ENCODE results near the gene CSN3. TPM values are rescaled to one million over a fixed set of nuclear protein-coding genes. Genes with fewer than 3 reads are reported as not detected.
"Not testable (repeated sequence)": the region's sequence is repeated elsewhere in the genome, so short reads cannot be mapped to it uniquely, and the experiment has no call there.

Gene CSN3
- total RNA-seq, 1 donor from 2014 or later, result not detected

GRCh38 chr4:70216550-70216949 lies 25.8 kb upstream of the CSN3 start:
- H3K9me3 Mint-ChIP-seq (ENCODE audit: low read depth); DNase-seq (ENCODE audit: low spot score); H3K4me1 Mint-ChIP-seq (ENCODE audit: low read depth); H3K36me3 Mint-ChIP-seq (ENCODE audit: low read depth); H3K4me3 Mint-ChIP-seq (ENCODE audit: unreplicated experiment); H3K27ac Mint-ChIP-seq (ENCODE audit: unreplicated experiment); H3K27me3 Mint-ChIP-seq (ENCODE audit: low read depth): not testable (repeated sequence)

DNA sequence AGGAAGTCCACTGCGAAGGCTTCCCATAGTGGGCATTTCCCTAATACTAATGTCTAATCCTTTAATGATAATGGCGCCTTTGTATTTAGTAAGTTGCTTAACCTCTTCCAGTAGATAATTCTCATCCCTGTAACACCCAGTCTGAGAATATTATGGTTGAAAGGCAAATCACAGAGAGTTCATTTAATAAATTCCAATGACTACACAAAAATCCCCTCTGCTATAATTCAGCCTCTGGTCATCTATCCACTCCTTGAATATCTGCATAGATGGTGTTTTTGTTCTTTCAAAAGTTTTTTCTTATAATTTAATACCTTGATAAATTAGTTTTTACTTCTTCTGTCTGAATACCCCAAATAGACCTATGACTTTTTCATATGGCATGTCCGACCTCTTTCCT lies 21.0 kb upstream of the CSN3 start:
- not testable (repeated sequence) for H3K27ac Mint-ChIP-seq (ENCODE audit: unreplicated experiment); H3K4me1 Mint-ChIP-seq (ENCODE audit: low read depth); H3K36me3 Mint-ChIP-seq (ENCODE audit: low read depth); H3K4me3 Mint-ChIP-seq (ENCODE audit: unreplicated experiment); DNase-seq (ENCODE audit: low spot score); H3K9me3 Mint-ChIP-seq (ENCODE audit: low read depth)
- H3K27me3 Mint-ChIP-seq (ENCODE audit: low read depth), result peaks cover 11% of the 10 kb centered on the region

DNA sequence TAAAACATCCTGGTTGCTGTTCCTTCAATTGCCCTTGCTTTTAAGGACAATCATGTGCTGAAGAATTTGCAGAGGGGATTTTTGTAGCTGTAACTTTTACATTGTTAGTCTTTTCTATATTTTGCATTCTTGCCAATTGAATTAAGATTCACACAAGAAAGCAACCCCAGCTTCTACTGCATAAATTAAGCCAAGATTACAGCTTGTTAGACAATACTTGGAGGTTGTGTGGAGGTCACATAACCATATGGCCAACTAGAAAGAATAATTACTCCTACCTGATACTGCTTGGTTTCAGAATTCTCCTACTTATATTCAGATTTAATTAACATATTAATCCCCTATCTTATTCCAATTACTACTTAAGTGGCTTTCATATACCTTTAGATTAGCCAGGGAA lies 20.6 kb upstream of the CSN3 start:
- H3K36me3 Mint-ChIP-seq (ENCODE audit: low read depth); H3K4me1 Mint-ChIP-seq (ENCODE audit: low read depth); H3K4me3 Mint-ChIP-seq (ENCODE audit: unreplicated experiment); H3K27ac Mint-ChIP-seq (ENCODE audit: unreplicated experiment); H3K9me3 Mint-ChIP-seq (ENCODE audit: low read depth); DNase-seq (ENCODE audit: low spot score): not testable (repeated sequence)
- peaks cover 11% of the 10 kb centered on the region for H3K27me3 Mint-ChIP-seq (ENCODE audit: low read depth)

DNA sequence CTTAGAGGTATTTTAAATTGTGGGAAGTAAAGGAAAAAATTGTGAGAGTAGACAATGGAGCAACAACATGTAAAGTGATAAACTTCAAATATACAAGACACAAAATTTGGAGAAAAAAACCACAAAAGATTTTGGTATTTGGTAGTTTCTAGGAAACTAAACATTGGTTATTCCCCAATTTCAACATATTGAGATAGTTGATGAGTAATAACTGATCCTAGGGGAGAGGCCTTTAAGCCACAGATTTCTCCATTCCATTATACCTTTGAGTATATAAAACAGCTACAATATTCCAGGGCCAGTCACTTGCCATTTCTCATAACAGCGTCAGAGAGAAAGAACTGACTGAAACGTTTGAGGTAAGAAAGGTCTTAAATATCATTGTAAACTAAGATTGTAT lies 16.6 kb upstream of the CSN3 start, which contains the start of gene FDCSP:
Gene FDCSP (plus strand): TSS at position 301 of the 400 bp plus-strand sequence. CDS start 5,071 bp downstream, outside the sequence.
- no peak within 1 kb of the TSS for H3K27ac Mint-ChIP-seq (ENCODE audit: unreplicated experiment)
- H3K27me3 Mint-ChIP-seq (ENCODE audit: low read depth), result peaks cover 3% of the 10 kb centered on the region
- no peak for DNase-seq (ENCODE audit: low spot score)
- H3K36me3 Mint-ChIP-seq (ENCODE audit: low read depth), result no peaks in the 10 kb centered on the region
- no peak for TF ChIP-seq CTCF (IDR thresholded peaks at IDR 0.05)
- H3K4me1 Mint-ChIP-seq (ENCODE audit: low read depth), result no peaks in the 10 kb centered on the region
- H3K9me3 Mint-ChIP-seq (ENCODE audit: low read depth), result no peaks in the 10 kb centered on the region
- H3K4me3 Mint-ChIP-seq (ENCODE audit: unreplicated experiment), result no peak within 1 kb of the TSS

- Mint-ChIP-seq H3K4me3 (ENCODE audit: unreplicated experiment) (no peak overlapping the region), H3K9me3 (ENCODE audit: low read depth) (no peaks in the 10 kb centered on the region), H3K27me3 (ENCODE audit: low read depth) (peaks cover 2% of the 10 kb centered on the region), H3K36me3 (ENCODE audit: low read depth) (no peaks in the 10 kb centered on the region), H3K4me1 (ENCODE audit: low read depth) (no peaks in the 10 kb centered on the region), H3K27ac (ENCODE audit: unreplicated experiment) (no peak overlapping the region)
- TF ChIP-seq CTCF (IDR thresholded peaks at IDR 0.05), result no peak
- DNase-seq (ENCODE audit: low spot score), result no peak
Observed at GRCh38 chr4:70236125-70236524, 6.3 kb upstream of the CSN3 start.

GRCh38 chr4:70239131-70239883 lies 3.1 kb upstream of the CSN3 start:
- DNase-seq (ENCODE audit: low spot score), result no peak
- Mint-ChIP-seq H3K27ac (ENCODE audit: unreplicated experiment) (no peak overlapping the region), H3K4me1 (ENCODE audit: low read depth) (no peaks in the 10 kb centered on the region), H3K4me3 (ENCODE audit: unreplicated experiment) (no peak overlapping the region), H3K9me3 (ENCODE audit: low read depth) (no peaks in the 10 kb centered on the region), H3K27me3 (ENCODE audit: low read depth) (peaks cover 2% of the 10 kb centered on the region), H3K36me3 (ENCODE audit: low read depth) (no peaks in the 10 kb centered on the region)
- no peak for TF ChIP-seq CTCF (IDR thresholded peaks at IDR 0.05)

All from chondrocyte (in vitro differentiated cells).